Measurements from ENCODE around the gene MED13L.

Gene MED13L

GRCh38 chr12:115947696-115948062 is 329.8 kb downstream of the MED13L start:
- TF ChIP-seq CTCF (IDR thresholded peaks at IDR 0.05; ENCODE audit: low read length, missing control alignments) = peak; percentile 21
- H3K4me3 ChIP-seq (replicated peaks; ENCODE audit: low read depth, low read length) = no peak overlapping the region
- no peak for DNase-seq (ENCODE audit: low read depth)

- no peak overlapping the region for H3K4me3 ChIP-seq (replicated peaks; ENCODE audit: low read depth, low read length)
- peak; percentile 49 for TF ChIP-seq CTCF (IDR thresholded peaks at IDR 0.05; ENCODE audit: low read length, missing control alignments)
- no peak for DNase-seq (ENCODE audit: low read depth)
These were observed 330.4 kb downstream of the MED13L start for GRCh38 chr12:115946867-115947695.

GRCh38 chr12:115946092-115946491 is 331.4 kb downstream of the MED13L start:
- no peak for DNase-seq (ENCODE audit: low read depth)
- no peak for TF ChIP-seq CTCF (IDR thresholded peaks at IDR 0.05; ENCODE audit: low read length, missing control alignments)
- no peak overlapping the region for H3K4me3 ChIP-seq (replicated peaks; ENCODE audit: low read depth, low read length)

- H3K4me3 ChIP-seq (replicated peaks; ENCODE audit: low read depth, low read length) = no peak overlapping the region
- TF ChIP-seq CTCF (IDR thresholded peaks at IDR 0.05; ENCODE audit: low read length, missing control alignments) = no peak
- no peak for DNase-seq (ENCODE audit: low read depth)
These were observed 332.0 kb downstream of the MED13L start for GRCh38 chr12:115945491-115945885.

- no peak overlapping the region for H3K4me3 ChIP-seq (replicated peaks; ENCODE audit: low read depth, low read length)
- no peak for DNase-seq (ENCODE audit: low read depth)
- TF ChIP-seq CTCF (IDR thresholded peaks at IDR 0.05; ENCODE audit: low read length, missing control alignments) = no peak
These were observed 332.5 kb downstream of the MED13L start for GRCh38 chr12:115944837-115945490.

GRCh38 chr12:115944392-115944742 is 333.1 kb downstream of the MED13L start:
- TF ChIP-seq CTCF (IDR thresholded peaks at IDR 0.05; ENCODE audit: low read length, missing control alignments) = no peak
- DNase-seq (ENCODE audit: low read depth) = no peak
- no peak overlapping the region for H3K4me3 ChIP-seq (replicated peaks; ENCODE audit: low read depth, low read length)
